ENCODE results near the gene ADARB2.
"Not testable (repeated sequence)": the region's sequence is repeated elsewhere in the genome, so short reads cannot be mapped to it uniquely, and the experiment has no call there.

Gene ADARB2

DNA sequence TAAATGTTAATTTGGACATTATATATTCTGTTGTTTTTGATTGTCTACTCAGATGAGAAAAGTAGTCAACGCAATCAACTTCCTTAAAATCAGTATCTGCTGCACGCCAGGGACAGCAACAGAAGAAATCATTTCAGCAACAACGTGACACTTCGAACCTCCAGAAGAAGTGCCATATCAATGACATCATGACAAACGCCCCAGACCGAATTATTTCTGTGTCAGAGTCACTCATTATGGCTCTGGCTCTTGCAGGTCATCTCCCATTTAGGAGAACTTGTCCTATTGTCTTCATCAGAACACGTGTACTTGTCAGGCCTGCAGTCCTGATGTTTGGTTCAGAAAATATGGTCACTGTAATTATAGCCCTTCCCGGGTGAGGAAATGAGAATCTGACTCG is 276.3 kb downstream of the ADARB2 start:
- ChIA-PET CTCF (no interaction called here), POLR2A (no interaction called here)
- DNase-seq (ENCODE audit: extremely low spot score): no peak
- TF ChIP-seq ELF4 (IDR thresholded peaks at IDR 0.05) (no peak), BHLHE40 (IDR thresholded peaks at IDR 0.05; ENCODE audit: borderline replicate concordance) (no peak), SUZ12 (IDR thresholded peaks at IDR 0.05) (no peak), ZNF384 (IDR thresholded peaks at IDR 0.05) (no peak), TARDBP (IDR thresholded peaks at IDR 0.05) (no peak), CTBP1 (IDR thresholded peaks at IDR 0.05; ENCODE audit: borderline replicate concordance) (no peak), L3MBTL2 (conservative IDR thresholded peaks at IDR 0.05) (no peak), SP1 (IDR thresholded peaks at IDR 0.05) (no peak), FOXK2 (IDR thresholded peaks at IDR 0.05) (no peak), FOXM1 (IDR thresholded peaks at IDR 0.05; ENCODE audit: borderline replicate concordance) (no peak), ARNT (IDR thresholded peaks at IDR 0.05) (no peak), HDGF (IDR thresholded peaks at IDR 0.05; ENCODE audit: borderline replicate concordance) (no peak), FOXA1 (IDR thresholded peaks at IDR 0.05) (no peak), LEF1 (IDR thresholded peaks at IDR 0.05; ENCODE audit: borderline replicate concordance) (no peak), NFRKB (IDR thresholded peaks at IDR 0.05) (no peak)
- TF ChIP-seq, protein P1, sequence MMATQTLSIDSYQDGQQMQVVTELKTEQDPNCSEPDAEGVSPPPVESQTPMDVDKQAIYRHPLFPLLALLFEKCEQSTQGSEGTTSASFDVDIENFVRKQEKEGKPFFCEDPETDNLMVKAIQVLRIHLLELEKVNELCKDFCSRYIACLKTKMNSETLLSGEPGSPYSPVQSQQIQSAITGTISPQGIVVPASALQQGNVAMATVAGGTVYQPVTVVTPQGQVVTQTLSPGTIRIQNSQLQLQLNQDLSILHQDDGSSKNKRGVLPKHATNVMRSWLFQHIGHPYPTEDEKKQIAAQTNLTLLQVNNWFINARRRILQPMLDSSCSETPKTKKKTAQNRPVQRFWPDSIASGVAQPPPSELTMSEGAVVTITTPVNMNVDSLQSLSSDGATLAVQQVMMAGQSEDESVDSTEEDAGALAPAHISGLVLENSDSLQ (IDR thresholded peaks at IDR 0.05): no peak

DNA sequence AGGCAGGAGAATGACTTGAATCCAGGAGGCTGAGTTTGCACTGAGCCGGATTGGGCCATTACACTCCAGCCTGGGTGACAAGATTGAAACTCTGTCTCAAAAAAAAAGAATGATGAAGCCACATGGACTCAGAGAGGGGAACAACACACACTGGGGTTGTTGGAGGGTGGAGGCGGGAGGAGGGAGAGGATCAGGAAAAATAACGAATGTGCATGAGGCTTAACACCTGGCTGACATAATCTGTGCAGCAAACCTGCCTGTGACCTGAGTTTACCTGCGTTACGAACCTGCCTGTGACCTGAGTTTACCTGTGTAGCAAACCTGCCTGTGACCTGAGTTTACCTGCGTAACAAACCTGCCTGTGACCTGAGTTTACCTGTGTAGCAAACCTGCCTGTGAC is 277.7 kb downstream of the ADARB2 start:
- POLR2A ChIA-PET; CTCF ChIA-PET; DNase-seq (ENCODE audit: extremely low spot score): not testable (repeated sequence)

DNA sequence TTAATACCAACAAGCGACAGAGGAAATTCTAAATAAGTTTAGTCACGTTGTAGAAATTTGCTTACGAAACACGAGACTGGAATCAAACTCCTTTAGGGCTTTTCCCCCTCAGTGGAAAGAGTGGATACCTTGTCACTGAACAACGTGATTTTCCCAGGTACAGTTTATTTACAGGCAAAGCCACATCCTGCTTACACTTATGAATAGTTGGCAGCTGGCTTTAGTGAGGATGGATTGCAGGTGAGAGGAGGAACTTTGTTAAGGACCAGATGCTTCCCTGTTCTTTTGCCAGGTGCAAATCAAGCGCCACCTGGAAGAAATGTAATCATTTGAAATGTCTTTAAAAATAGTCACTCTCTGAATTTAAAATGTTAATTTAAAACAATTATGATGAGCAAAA is 282.4 kb downstream of the ADARB2 start:
- ChIA-PET CTCF (no interaction called here), POLR2A (no interaction called here)
- no peak for DNase-seq (ENCODE audit: extremely low spot score)
- TF ChIP-seq BHLHE40 (IDR thresholded peaks at IDR 0.05; ENCODE audit: borderline replicate concordance): no peak
- no peak for TF ChIP-seq SP1 (IDR thresholded peaks at IDR 0.05)
- no peak for TF ChIP-seq FOXA1 (IDR thresholded peaks at IDR 0.05)
- no peak for TF ChIP-seq FOXM1 (IDR thresholded peaks at IDR 0.05; ENCODE audit: borderline replicate concordance)
- no peak for TF ChIP-seq ZNF384 (IDR thresholded peaks at IDR 0.05)

DNA sequence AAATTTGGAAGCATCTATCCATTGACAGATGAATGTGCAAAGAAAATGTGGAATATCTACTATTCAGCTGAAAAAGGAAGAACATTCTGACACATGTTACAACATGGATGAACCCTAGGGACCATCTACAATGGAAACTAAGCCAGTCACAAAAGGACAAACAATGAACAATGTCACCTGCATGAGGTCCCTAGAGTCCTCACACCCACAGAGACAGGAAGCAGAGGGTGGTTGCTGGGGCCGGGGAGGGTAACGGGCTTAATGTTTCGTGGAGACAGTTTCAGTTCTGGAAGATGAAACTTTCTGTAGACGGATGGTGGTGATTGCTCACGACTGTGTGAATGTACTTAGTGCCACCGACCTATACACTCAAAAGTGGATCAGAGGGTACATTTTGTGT is 282.9 kb downstream of the ADARB2 start:
- DNase-seq (ENCODE audit: extremely low spot score): no peak
- ChIA-PET CTCF (no interaction called here), POLR2A (no interaction called here)
- TF ChIP-seq ZNF384 (IDR thresholded peaks at IDR 0.05): no peak

DNA sequence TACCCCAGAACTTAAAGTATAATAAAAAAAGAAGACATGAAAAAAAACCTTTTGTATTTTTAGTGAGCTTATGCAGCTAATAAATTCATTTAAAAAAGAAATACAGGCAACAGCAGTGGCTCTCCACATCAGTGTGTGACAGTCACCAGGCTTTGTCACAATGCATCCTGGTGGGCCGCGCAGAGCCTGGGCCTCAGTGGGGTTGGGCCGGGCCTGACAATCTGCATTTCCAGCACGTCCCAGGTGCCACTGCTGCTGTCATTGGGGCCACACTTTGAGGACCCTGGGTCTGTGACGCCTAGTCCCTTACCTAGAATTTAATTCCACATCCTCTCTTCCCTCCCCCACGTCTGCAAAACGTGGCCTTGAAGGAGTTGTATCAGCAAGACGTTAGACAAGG is 284.5 kb downstream of the ADARB2 start:
- DNase-seq (ENCODE audit: extremely low spot score): no peak
- CTCF ChIA-PET: interaction anchor here (0.6 to 0.7 kb wide), 3 partner anchors 11 to 682 kb away, joined by 3 read pairs; no protein-coding TSS in a partner anchor
- TF ChIP-seq FOXA1 (IDR thresholded peaks at IDR 0.05) (no peak), HDGF (IDR thresholded peaks at IDR 0.05; ENCODE audit: borderline replicate concordance) (no peak), LEF1 (IDR thresholded peaks at IDR 0.05; ENCODE audit: borderline replicate concordance) (no peak), TARDBP (IDR thresholded peaks at IDR 0.05) (no peak)
- POLR2A ChIA-PET: no interaction called here

DNA sequence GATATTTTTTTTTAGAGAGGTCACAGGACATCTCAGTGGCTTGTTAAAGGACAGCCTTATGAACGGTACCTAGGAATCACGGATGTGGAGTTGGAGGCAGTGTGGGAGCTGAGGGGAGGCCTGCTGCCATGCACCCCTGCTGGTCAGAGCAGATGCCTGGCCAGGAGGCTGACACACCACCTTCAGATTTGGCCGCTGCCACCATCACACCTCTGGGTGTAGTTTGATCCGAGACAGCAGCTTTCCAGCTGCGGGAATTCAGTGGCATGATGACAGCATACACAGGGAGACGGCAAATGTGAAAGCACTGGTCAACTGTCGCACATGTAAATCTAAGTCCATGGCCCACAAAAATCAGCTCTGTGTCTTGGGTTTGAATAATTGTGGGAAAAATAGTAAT is 285.4 kb downstream of the ADARB2 start:
- ChIA-PET CTCF (no interaction called here), POLR2A (no interaction called here)
- no peak for DNase-seq (ENCODE audit: extremely low spot score)
- TF ChIP-seq FOXA1 (IDR thresholded peaks at IDR 0.05) (no peak), NFRKB (IDR thresholded peaks at IDR 0.05) (no peak), BHLHE40 (IDR thresholded peaks at IDR 0.05; ENCODE audit: borderline replicate concordance) (no peak), SUZ12 (IDR thresholded peaks at IDR 0.05) (no peak), LEF1 (IDR thresholded peaks at IDR 0.05; ENCODE audit: borderline replicate concordance) (no peak), SP1 (IDR thresholded peaks at IDR 0.05) (no peak), HDGF (IDR thresholded peaks at IDR 0.05; ENCODE audit: borderline replicate concordance) (no peak)
- TF ChIP-seq, protein P1 (IDR thresholded peaks at IDR 0.05): no peak

DNA sequence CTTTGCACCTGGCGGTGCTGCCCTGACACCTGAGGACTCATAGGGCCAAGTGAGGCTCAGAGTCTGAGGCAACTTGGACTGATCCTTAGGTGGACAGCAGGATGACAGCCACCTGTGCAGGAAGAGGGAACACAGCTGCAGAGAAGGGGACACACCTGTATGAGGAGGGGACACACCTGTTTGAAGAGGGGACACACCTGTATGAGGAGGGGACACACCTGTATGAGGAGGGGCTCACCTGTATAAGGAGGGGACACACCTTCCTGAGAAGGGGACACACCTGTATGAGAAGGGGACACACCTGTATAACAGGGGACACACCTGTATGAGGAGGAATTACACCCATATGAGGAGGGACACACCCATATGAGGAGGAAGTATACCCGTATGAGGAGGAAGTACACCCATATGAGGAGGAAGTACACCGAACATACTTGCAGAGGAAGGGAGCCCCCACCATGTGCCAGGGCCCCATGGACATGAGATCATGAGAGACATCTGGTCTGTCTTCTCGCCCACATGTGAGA is 285.9 kb downstream of the ADARB2 start:
- ChIA-PET CTCF (no interaction called here), POLR2A (no interaction called here)
- TF ChIP-seq ARNT (IDR thresholded peaks at IDR 0.05) (no peak), FOXM1 (IDR thresholded peaks at IDR 0.05; ENCODE audit: borderline replicate concordance) (no peak)
- TF ChIP-seq, protein P1 (IDR thresholded peaks at IDR 0.05): no peak
- DNase-seq (ENCODE audit: extremely low spot score): no peak

DNA sequence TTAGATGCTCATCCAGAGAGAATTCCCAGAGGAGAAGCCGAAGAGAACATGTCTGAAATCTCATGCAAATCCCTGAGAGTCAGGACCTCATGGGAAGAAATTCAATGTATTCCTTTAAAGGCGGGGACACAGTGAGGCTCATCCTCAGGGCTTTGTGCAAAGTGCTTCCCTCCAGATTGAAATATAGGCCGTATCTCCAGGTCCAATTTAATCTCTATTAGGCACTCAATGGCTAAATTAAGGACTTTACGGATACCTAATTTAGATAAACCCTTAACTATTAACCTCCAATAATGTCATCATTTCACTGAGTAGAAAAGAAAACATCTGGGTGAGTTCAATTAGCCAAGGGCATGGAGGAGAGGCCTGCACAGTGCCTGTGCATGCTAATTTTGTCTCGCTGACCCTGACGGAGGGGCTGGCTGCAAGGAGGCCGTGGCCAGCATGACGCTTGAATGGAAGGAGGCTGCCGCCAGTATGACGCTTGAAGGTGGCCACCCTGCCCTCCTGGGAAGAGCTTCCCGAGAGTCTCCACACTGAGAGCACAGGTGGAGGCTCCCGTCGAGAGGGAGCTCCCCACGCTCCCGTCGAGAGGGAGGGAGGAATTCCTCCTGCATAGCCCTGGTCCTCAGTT is 287.6 kb downstream of the ADARB2 start:
- no peak for TF ChIP-seq TARDBP (IDR thresholded peaks at IDR 0.05)
- ChIA-PET POLR2A (no interaction called here), CTCF (no interaction called here)
- no peak for DNase-seq (ENCODE audit: extremely low spot score)

Data from HEK293T (cell line).